NCI-H82 treated with DMSO at 0.1 percent for 48 hours (cell line): ENCODE measurements around the gene UBE2C.

Source experiments
- DNase-seq: peaks from one replicate; lab custom pipeline; 2025; ENCODE audit not compliant: unreplicated experiment; lab: John Stamatoyannopoulos, UW

The UBE2C gene

GRCh38 chr20:45857114-45857881 lies 44.9 kb downstream of the UBE2C start, which contains the start of the genes ACOT8 and ZSWIM3:
TSS of gene ACOT8 (minus strand) at chr20:45857392. CDS start at chr20:45857315, 77 bp downstream.
TSS of gene ZSWIM3 (plus strand) at chr20:45857614. CDS start at chr20:45857826, 212 bp downstream.
- DNase-seq: peak; percentile 100

- DNase-seq: no peak
Observed at GRCh38 chr20:45857882-45858216, 45.4 kb downstream of the UBE2C start.

- DNase-seq: no peak
Observed at GRCh38 chr20:45859916-45860315, 47.5 kb downstream of the UBE2C start.

- peak; percentile 98 for DNase-seq
Observed at GRCh38 chr20:45860560-45861220, 48.2 kb downstream of the UBE2C start.

- peak; percentile 60 for DNase-seq
Observed at GRCh38 chr20:45861221-45862075, 49.0 kb downstream of the UBE2C start.

- DNase-seq: no peak
Observed at GRCh38 chr20:45863543-45864470, 51.4 kb downstream of the UBE2C start.

- no peak for DNase-seq
Observed at GRCh38 chr20:45866454-45866853, 54.0 kb downstream of the UBE2C start.
